Right lobe of liver (tissue), 6 donors: ENCODE data around the gene HOMER2. TPM values are rescaled to one million over a fixed set of nuclear protein-coding genes. Genes with fewer than 3 reads are reported as not detected.
A peak's percentile ranks its signal among the peaks of the same experiment; 100 is the strongest.

Experiments used
- ATAC-seq, 4 donors: fragments of 200-7000 bp; cut with Tn5 transposase; one replicate each; pipeline ENCODE4 v1.9.1; 2020; ENCODE audit warnings: mild to moderate bottlenecking in 4 of 4, moderate library complexity in 4 of 4
- DNase-seq, 3 donors: peaks; one replicate each; pipeline ENCODE4 v3.0.0-alpha.2; 2020
- H3K27ac ChIP-seq, 3 donors: fragments of 200-600 bp; one replicate each; pipeline ENCODE4 v1.8.0; 2022
- H3K27me3 ChIP-seq, 2 donors: fragments of 200-600 bp; one replicate each; pipeline ENCODE4 v1.8.0; 2022
- H3K36me3 ChIP-seq, 4 donors: fragments of 200-600 bp; sonication (generic) in 1 of 4; one replicate each; pipeline versions ENCODE4 v1.5.1 to v1.8.0; 2017 to 2022; ENCODE audit warnings: control low read depth in 1 of 4
- H3K4me1 ChIP-seq, 4 donors: fragments of 200-600 bp; sonication (generic) in 1 of 4; one replicate each; pipeline versions ENCODE4 v1.5.1 to v1.8.0; 2017 to 2022; ENCODE audit warnings: control low read depth in 1 of 4
- H3K4me3 ChIP-seq, 3 donors: fragments of 200-600 bp; one replicate each; pipeline ENCODE4 v1.8.0; 2022
- H3K9me3 ChIP-seq, 4 donors: fragments of 200-600 bp; sonication (generic) in 1 of 4; one replicate each; pipeline versions ENCODE4 v1.5.1 to v1.8.0; 2017 to 2022; ENCODE audit warnings: control low read depth in 1 of 4
- CTCF ChIP-seq, 4 donors: fragments of 200-600 bp in 3 of 4; fragments of 450-650 bp in 1 of 4; IDR thresholded peaks; one replicate each; pipeline versions ENCODE4 v1.5.1 to v1.8.0; 2016 to 2022; ENCODE audit warnings: antibody characterized with exemption in 4 of 4, mild to moderate bottlenecking in 2 of 4
- POLR2A ChIP-seq: fragments of 450-650 bp; IDR thresholded peaks from one replicate; pipeline ENCODE4 v1.6.1; 2017; ENCODE audit warnings: antibody characterized with exemption, mild to moderate bottlenecking
- WGBS: methylation state at CpG from one replicate; pipeline ENCODE4 v1.1.6; 2018; ENCODE audit warnings: low coverage, low lambda C conversion rate; ENCODE audit not compliant: insufficient coverage; ENCODE audit errors: missing lambda C conversion rate; 5-methylcytosine and 5-hydroxymethylcytosine counted together
- intact Hi-C, 2 donors: fragments of 100-400 bp; cut with DNase I; formaldehyde crosslinking; loops; one replicate each; pipeline versions ENCODE4 v1.11.2 to v1.14.1; 2022
- total RNA-seq, 6 experiments: library from RNA; depleted of rRNA in 2 of 6; stranded (reverse); fragments of >200 nt in 2 of 6; fragmentation: NEBNext Ultra II Directional in 3 of 6; extraction: Animal tissue kit (Norgen Biotek cat#: 25700) in 3 of 6; gene quantifications; one replicate each; pipeline versions ENCODE4 v1.1.0 to v1.2.4, GENCODE V29; 2016 to 2023
- donor health status: DM: no; HTN: yes; CAD: no.
- donor health status: DM: no; HTN: no; CAD: no.
- donor health status: DM: no; HTN: no; CAD: no.
- donor health status: DM: no; HTN: yes; CAD: no.
- donor health status: DM: no; HTN: yes; CAD: no.

Gene HOMER2
- total RNA-seq, 6 experiments from 2014 or later = 16.8 to 66.2 (median 60.7) TPM

- TF ChIP-seq POLR2A = no peak
- TF ChIP-seq CTCF (IDR thresholded peaks at IDR 0.05) = no peak
- ATAC-seq (no peak), DNase-seq (peak in 1 of 3 donors; percentile 17)
- Histone ChIP-seq H3K27ac (no peak overlapping the region), H3K4me3 (no peak overlapping the region), H3K4me1 (no peaks in the 10 kb centered on the region), H3K27me3 (no peaks in the 10 kb centered on the region), H3K9me3 (no peaks in the 10 kb centered on the region), H3K36me3 (peaks cover 0 to 9% (median 0%) of the 10 kb centered on the region in 4 donors)
- 96% methylated on average over 11 of the region's 11 CpGs for WGBS
- intact Hi-C loops = loop anchor here in 1 of 2 donors (10.0 kb wide), 1 partner anchor 146 kb away; no protein-coding TSS in a partner anchor
Measured at GRCh38 chr15:82858932-82859331, 93.6 kb downstream of the HOMER2 start.

DNA sequence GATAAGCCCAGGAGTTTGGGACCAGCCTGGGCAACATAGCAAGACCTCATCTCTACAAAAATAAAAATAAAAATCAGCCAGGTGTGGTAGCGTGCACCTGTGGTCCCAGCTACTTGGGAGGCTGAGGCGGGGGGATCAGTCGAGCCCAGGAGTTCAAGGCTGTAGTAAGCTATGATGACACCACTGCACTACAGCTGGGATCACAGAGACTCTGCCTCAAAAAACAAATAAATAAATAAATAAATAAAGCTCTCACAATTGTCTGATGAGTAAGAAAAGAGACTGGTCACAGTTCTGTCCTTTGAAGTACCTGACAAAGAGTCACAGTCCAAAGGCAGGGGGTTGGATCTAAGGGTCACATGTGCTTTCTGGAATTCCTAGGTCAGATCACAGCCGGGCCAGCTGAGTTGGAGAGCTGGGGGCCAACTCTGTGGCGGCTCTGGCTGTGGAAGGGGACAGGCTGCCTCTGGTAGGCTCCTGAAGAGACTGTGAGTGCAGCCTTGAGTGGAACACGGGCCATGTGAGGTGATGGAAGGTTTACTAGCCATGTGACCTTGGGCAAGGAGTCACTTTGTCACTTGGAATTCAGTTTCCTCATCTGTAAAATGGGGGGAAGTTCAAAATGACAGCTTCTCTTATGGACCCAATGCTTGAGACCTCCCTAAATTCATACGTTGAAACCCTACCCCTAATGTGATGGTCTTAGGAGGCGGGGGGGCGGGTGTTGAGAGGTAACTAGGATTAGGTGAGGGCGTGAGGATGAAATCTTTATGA, 95.9 kb downstream of the HOMER2 start:
- intact Hi-C loops = loop anchor here in 1 of 2 donors (10.0 kb wide), 1 partner anchor 148 kb away; no protein-coding TSS in a partner anchor
- Histone ChIP-seq H3K36me3 (peaks cover 0 to 10% (median 4%) of the 10 kb centered on the region in 4 donors), H3K9me3 (no peaks in the 10 kb centered on the region), H3K4me1 (peaks cover 0 to 7% (median 0%) of the 10 kb centered on the region in 4 donors), H3K4me3 (no peak overlapping the region), H3K27me3 (no peaks in the 10 kb centered on the region), H3K27ac (no peak overlapping the region)
- ATAC-seq (peak; percentile 38 to 77 (median 56)), DNase-seq (peak in 1 of 3 donors; percentile 43)
- 87% methylated on average over 8 of the region's 10 CpGs for WGBS
- no peak for TF ChIP-seq POLR2A
- TF ChIP-seq CTCF (IDR thresholded peaks at IDR 0.05) = no peak

DNA sequence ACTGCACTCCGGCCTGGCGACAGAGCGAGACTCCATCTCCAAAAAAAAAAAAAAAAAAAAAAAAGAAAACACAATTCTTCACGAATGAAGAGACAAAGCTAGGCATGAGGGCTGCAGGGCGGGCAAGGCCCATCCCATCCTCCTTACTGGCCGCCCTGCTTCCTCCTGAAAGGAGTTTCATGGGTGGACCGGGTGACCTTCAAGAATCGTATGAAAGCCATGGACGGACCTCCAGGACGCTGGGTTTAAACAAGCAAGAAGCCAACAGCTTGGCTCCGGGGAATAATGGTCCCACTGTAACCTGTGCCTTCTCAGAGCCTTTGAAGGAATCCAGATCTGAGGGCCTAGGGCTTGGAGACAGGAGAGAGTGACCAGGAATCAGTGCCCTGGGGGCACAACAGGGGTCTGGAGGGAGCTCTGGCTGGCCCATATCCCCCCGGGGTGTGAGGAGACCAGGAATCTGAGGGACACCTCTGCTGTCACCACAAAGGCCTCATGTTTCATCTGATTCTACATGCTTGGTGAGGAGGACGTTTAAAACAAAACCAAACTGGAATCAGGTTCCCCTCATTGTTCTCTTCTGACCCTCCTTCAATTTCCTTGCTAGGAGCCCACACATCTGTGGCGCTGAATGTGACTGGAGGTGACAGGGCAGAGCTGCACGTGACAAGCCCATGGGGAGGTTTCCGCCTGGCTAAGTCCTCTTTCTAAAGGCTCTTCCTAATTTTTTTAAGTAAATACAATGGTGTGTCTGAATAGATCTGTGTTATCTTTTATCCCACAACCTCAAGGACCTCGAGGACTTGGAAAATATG, 97.0 kb downstream of the HOMER2 start:
- ATAC-seq (peak; percentile 14 to 50 (median 36)), DNase-seq (peak in 1 of 3 donors; percentile 41)
- Histone ChIP-seq H3K27ac (no peak overlapping the region), H3K36me3 (peaks cover 0 to 19% (median 7%) of the 10 kb centered on the region in 4 donors), H3K4me1 (peaks cover 0 to 7% (median 0%) of the 10 kb centered on the region in 4 donors), H3K27me3 (no peaks in the 10 kb centered on the region), H3K4me3 (no peak overlapping the region), H3K9me3 (no peaks in the 10 kb centered on the region)
- TF ChIP-seq POLR2A (no peak), CTCF (IDR thresholded peaks at IDR 0.05) (no peak)
- 65% methylated on average over 9 of the region's 17 CpGs for WGBS
- intact Hi-C loops = loop anchor here in 1 of 2 donors (10.0 kb wide), 1 partner anchor 149 kb away; no protein-coding TSS in a partner anchor

- intact Hi-C loops = loop anchor here in 1 of 2 donors (10.0 kb wide), 1 partner anchor 150 kb away; no protein-coding TSS in a partner anchor
- H3K4me3 ChIP-seq = no peak overlapping the region
- WGBS = no CpG with 5 or more reads among the region's 21 CpGs
- H3K27ac ChIP-seq = no peak overlapping the region
- DNase-seq (peak in 1 of 3 donors; percentile 40), ATAC-seq (no peak)
- peaks cover 0 to 7% (median 4%) of the 10 kb centered on the region in 4 donors for H3K4me1 ChIP-seq
- H3K9me3 ChIP-seq = no peaks in the 10 kb centered on the region
- H3K27me3 ChIP-seq = no peaks in the 10 kb centered on the region
- TF ChIP-seq POLR2A (no peak), CTCF (IDR thresholded peaks at IDR 0.05) (no peak)
- H3K36me3 ChIP-seq = peaks cover 0 to 21% (median 7%) of the 10 kb centered on the region in 4 donors
Measured at GRCh38 chr15:82854554-82854953, 98.0 kb downstream of the HOMER2 start.
